HepG2 (cell line): ENCODE results near the gene MTO1. TPM values are rescaled to one million over a fixed set of nuclear protein-coding genes. Genes with fewer than 3 reads are reported as not detected.

ENCODE experiments used
- CBX2 ChIP-seq, 2 experiments: fragments of 200-600 bp in 1 of 2; sonication (generic); formaldehyde crosslinking in 1 of 2; IDR thresholded peaks; 2 replicates each; pipeline versions ENCODE4 v1.7.0 to v1.8.1; 2018 to 2022; ENCODE audit warnings: low read depth in 2 of 2, low read length in 1 of 2, mild to moderate bottlenecking in 1 of 2, missing genetic modification reagents in 1 of 2
- HNRNPL ChIP-seq: fragments of 200-400 bp; formaldehyde crosslinking; IDR thresholded peaks from 2 replicates; pipeline ENCODE4 v1.6.1; 2017; ENCODE audit warnings: mild to moderate bottlenecking, low read depth, low read length
- HOXA3 ChIP-seq: sonication (generic); formaldehyde crosslinking; IDR thresholded peaks from 2 replicates; pipeline ENCODE4 v1.5.0; 2020; ENCODE audit warnings: missing genetic modification reagents
- NFATC3 ChIP-seq: sonication (generic); formaldehyde crosslinking; IDR thresholded peaks from 2 replicates; pipeline ENCODE4 v1.5.1; 2020; ENCODE audit warnings: mild to moderate bottlenecking, missing genetic modification reagents
- TBL1XR1 ChIP-seq: fragments of 150-350 bp; IDR thresholded peaks from 2 replicates; pipeline ENCODE4 v1.6.1; 2014; ENCODE audit warnings: borderline replicate concordance, low read length; ENCODE audit not compliant: partially characterized antibody
- TBX2 ChIP-seq: sonication (generic); formaldehyde crosslinking; IDR thresholded peaks from 2 replicates; pipeline ENCODE4 v1.5.0; 2020; ENCODE audit warnings: missing genetic modification reagents, mild to moderate bottlenecking, borderline replicate concordance
- ZBTB38 ChIP-seq: sonication (generic); formaldehyde crosslinking; IDR thresholded peaks from 2 replicates; pipeline ENCODE4 v1.5.1; 2020; ENCODE audit warnings: mild to moderate bottlenecking, missing genetic modification reagents
- ZBTB49 ChIP-seq: sonication (generic); formaldehyde crosslinking; IDR thresholded peaks from 2 replicates; pipeline ENCODE4 v1.4.0; 2020; ENCODE audit warnings: missing genetic modification reagents, borderline replicate concordance
- ZC3H13 ChIP-seq: sonication (generic); formaldehyde crosslinking; IDR thresholded peaks from 2 replicates; pipeline ENCODE4 v1.8.1; 2023; ENCODE audit warnings: mild to moderate bottlenecking, missing genetic modification reagents, moderate library complexity
- ZNF234 ChIP-seq: sonication (generic); formaldehyde crosslinking; conservative IDR thresholded peaks from 2 replicates; pipeline ENCODE4 v1.5.1; 2020; ENCODE audit warnings: mild to moderate bottlenecking, missing genetic modification reagents
- ZNF382 ChIP-seq: sonication (generic); formaldehyde crosslinking; IDR thresholded peaks from 2 replicates; pipeline ENCODE4 v1.5.0; 2020; ENCODE audit warnings: missing genetic modification reagents, mild to moderate bottlenecking, borderline replicate concordance
- ZNF383 ChIP-seq: sonication (generic); formaldehyde crosslinking; IDR thresholded peaks from 2 replicates; pipeline ENCODE4 v1.4.0; 2020; ENCODE audit warnings: missing genetic modification reagents, mild to moderate bottlenecking, borderline replicate concordance
- ZNF510 ChIP-seq: sonication (generic); formaldehyde crosslinking; IDR thresholded peaks from 2 replicates; pipeline ENCODE4 v1.4.0; 2020; ENCODE audit warnings: low read depth, mild to moderate bottlenecking, missing genetic modification reagents
- ZNF562 ChIP-seq: sonication (generic); formaldehyde crosslinking; IDR thresholded peaks from 2 replicates; pipeline ENCODE4 v1.8.0; 2022; ENCODE audit warnings: missing genetic modification reagents, borderline replicate concordance
- polyA plus RNA-seq, 8 experiments: library from polyadenylated mRNA; depleted of rRNA in 3 of 8; stranded (reverse) in 7 of 8; unstranded in 1 of 8; fragments of >200 nt; fragmentation: Illumina TruSeq in 4 of 8; extraction: Trizol in 4 of 8; gene quantifications; 2 replicates each; pipeline versions ENCODE4 v1.2.1 to v1.2.3, GENCODE V29; 2011 to 2016; ENCODE audit warnings: low read depth in 4 of 8, missing spikeins in 1 of 8, mixed read lengths in 1 of 8; ENCODE audit not compliant: insufficient read depth in 1 of 8
- total RNA-seq, 5 experiments: library from RNA; depleted of rRNA; stranded (reverse); fragments of >200 nt; fragmentation: Illumina TruSeq; extraction: Trizol; gene quantifications; 2 replicates each; pipeline ENCODE4 v1.2.3, GENCODE V29; 2016; ENCODE audit warnings: low read depth in 1 of 5
- TF ChIP-seq, protein P1 (sequence below): sonication (generic); formaldehyde crosslinking; IDR thresholded peaks from 2 replicates; pipeline ENCODE4 v1.4.0; 2020; ENCODE audit warnings: mild to moderate bottlenecking, missing genetic modification reagents
- TF ChIP-seq, protein P2 (sequence below): sonication (generic); formaldehyde crosslinking; IDR thresholded peaks from 2 replicates; pipeline ENCODE4 v1.9.0; 2021; ENCODE audit warnings: missing genetic modification reagents, borderline replicate concordance

MTO1 gene
- total and polyA plus RNA-seq, 2 of the 13 experiments (the other 11 are each of a cell fraction or from before 2014, with no cell fraction given) = 21.1 to 45.3 TPM

- TF ChIP-seq ZNF383 (no peak), NFATC3 (CRISPR knock-in tag) (no peak), ZNF234 (CRISPR knock-in tag) (no peak), ZBTB49 (CRISPR knock-in tag) (no peak), ZNF510 (CRISPR knock-in tag) (no peak), TBX2 (CRISPR knock-in tag) (peak; percentile 72; the same call in 1 of the 2 replicates), TBL1XR1 (no peak), ZNF382 (CRISPR knock-in tag) (no peak), HNRNPL (no peak), ZBTB38 (CRISPR knock-in tag) (no peak), ZC3H13 (CRISPR knock-in tag) (no peak; the same call in 1 of the 2 replicates), HOXA3 (CRISPR knock-in tag) (peak; percentile 90), CBX2 (IDR thresholded peaks at IDR 0.05; ENCODE audit: low read depth, low read length) (no peak), CBX2 (CRISPR knock-in tag; IDR thresholded peaks at IDR 0.05; ENCODE audit: low read depth) (no peak), ZNF562 (CRISPR knock-in tag) (no peak)
- TF ChIP-seq, protein P1, sequence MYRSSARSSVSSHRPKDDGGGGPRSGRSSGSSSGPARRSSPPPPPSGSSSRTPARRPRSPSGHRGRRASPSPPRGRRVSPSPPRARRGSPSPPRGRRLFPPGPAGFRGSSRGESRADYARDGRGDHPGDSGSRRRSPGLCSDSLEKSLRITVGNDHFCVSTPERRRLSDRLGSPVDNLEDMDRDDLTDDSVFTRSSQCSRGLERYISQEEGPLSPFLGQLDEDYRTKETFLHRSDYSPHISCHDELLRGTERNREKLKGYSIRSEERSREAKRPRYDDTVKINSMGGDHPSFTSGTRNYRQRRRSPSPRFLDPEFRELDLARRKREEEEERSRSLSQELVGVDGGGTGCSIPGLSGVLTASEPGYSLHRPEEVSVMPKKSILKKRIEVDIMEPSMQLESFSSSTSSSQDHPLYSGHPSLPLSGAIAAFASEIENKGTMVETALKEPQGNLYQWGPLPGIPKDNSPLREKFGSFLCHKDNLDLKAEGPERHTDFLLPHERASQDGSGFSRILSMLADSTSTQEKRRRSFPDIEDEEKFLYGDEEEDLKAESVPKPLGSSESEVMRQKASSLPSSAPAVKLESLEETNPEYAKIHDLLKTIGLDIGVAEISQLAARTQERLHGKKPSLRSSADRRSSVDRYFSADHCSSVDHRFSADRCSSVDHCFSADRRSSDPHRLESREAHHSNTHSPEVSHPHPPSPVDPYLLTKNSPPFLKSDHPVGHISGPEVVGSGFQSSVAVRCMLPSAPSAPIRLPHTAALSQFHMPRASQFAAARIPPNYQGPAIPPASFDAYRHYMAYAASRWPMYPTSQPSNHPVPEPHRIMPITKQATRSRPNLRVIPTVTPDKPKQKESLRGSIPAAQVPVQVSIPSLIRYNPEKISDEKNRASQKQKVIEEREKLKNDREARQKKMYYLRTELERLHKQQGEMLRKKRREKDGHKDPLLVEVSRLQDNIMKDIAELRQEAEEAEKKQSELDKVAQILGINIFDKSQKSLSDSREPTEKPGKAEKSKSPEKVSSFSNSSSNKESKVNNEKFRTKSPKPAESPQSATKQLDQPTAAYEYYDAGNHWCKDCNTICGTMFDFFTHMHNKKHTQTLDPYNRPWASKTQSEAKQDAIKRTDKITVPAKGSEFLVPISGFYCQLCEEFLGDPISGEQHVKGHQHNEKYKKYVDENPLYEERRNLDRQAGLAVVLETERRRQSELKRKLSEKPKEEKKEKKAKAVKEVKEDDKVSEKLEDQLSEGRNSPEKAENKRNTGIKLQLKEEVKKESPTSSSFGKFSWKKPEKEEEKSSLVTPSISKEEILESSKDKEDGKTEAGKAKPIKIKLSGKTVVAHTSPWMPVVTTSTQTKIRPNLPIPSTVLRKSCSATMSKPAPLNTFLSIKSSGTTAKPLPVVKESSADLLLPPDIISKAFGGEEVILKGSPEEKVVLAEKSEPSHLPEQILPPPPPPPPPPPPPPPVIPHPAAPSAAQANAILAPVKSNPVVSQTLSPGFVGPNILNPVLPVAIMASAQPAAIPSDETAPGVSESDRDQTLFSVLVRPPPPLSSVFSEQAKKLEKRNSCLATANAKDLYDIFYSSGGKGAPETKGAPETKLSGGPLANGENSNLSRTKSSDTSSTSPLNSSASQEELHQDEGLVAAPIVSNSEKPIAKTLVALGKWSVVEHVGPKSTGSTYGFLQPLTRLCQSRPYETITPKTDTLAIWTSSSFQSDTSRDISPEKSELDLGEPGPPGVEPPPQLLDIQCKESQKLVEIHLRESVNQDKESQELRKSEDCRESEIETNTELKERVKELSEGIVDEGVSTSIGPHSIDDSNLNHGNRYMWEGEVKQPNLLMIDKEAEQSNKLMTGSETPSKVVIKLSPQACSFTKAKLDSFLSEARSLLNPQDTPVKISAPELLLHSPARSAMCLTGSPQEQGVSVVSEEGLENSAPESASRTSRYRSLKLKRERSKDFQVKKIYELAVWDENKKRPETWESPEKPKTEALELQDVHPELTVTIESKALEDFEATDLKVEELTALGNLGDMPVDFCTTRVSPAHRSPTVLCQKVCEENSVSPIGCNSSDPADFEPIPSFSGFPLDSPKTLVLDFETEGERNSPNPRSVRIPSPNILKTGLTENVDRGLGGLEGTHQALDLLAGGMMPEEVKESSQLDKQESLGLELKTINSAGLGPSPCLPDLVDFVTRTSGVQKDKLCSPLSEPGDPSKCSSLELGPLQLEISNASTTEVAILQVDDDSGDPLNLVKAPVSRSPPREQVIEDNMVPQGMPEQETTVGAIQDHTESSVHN (CRISPR knock-in tag) = peak; percentile 68; the same call in 1 of the 2 replicates
- TF ChIP-seq, protein P2, sequence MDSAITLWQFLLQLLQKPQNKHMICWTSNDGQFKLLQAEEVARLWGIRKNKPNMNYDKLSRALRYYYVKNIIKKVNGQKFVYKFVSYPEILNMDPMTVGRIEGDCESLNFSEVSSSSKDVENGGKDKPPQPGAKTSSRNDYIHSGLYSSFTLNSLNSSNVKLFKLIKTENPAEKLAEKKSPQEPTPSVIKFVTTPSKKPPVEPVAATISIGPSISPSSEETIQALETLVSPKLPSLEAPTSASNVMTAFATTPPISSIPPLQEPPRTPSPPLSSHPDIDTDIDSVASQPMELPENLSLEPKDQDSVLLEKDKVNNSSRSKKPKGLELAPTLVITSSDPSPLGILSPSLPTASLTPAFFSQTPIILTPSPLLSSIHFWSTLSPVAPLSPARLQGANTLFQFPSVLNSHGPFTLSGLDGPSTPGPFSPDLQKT (CRISPR knock-in tag) = no peak
Observed at GRCh38 chr6:73461537-73462350, at the start of gene MTO1 (continued).
